ENCODE results near the gene OSBPL9.

DNA sequence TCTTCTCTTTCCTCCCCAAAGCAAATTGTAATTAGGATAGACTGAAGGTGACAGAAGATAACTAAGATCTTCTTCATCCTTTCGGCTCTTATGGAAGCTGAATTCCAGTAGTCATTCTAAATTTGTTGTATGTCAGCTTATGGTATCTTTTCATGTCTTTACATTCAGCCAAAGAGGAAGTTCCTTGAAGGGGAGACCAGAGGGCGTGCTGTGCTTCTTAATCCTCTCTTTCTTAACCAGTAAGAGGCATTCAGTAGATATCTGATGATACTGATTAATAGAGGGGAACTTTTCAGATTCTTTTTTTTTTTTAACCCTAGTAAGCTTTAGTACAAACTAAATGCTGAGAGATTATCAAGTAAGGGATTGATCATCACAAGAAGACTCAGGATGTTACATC, 102.3 kb downstream of the OSBPL9 start:
- TF ChIP-seq, protein P1, sequence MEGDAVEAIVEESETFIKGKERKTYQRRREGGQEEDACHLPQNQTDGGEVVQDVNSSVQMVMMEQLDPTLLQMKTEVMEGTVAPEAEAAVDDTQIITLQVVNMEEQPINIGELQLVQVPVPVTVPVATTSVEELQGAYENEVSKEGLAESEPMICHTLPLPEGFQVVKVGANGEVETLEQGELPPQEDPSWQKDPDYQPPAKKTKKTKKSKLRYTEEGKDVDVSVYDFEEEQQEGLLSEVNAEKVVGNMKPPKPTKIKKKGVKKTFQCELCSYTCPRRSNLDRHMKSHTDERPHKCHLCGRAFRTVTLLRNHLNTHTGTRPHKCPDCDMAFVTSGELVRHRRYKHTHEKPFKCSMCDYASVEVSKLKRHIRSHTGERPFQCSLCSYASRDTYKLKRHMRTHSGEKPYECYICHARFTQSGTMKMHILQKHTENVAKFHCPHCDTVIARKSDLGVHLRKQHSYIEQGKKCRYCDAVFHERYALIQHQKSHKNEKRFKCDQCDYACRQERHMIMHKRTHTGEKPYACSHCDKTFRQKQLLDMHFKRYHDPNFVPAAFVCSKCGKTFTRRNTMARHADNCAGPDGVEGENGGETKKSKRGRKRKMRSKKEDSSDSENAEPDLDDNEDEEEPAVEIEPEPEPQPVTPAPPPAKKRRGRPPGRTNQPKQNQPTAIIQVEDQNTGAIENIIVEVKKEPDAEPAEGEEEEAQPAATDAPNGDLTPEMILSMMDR (optimal IDR thresholded peaks at IDR 0.05 in 1 of 3, IDR thresholded peaks at IDR 0.05 in 1 of 3, conservative IDR thresholded peaks at IDR 0.05 in 1 of 3; ENCODE audit: extremely low read depth in 1 of 3, insufficient read depth in 2 of 3, low read length in 3 of 3), result no peak
- no peak for TF ChIP-seq EZH2 (IDR thresholded peaks at IDR 0.05; ENCODE audit: low read length)

Data from keratinocyte (primary cell).